NCI-H187 treated with DMSO at 0.1 percent for 48 hours (cell line): Measurements from ENCODE around the gene MTHFD1.

Experiments used
- DNase-seq: peaks from one replicate; lab custom pipeline; 2025; lab: John Stamatoyannopoulos, UW

The MTHFD1 gene

GRCh38 chr14:64447876-64448670 lies 59.9 kb downstream of the MTHFD1 start:
- no peak for DNase-seq

GRCh38 chr14:64450255-64450654 lies 62.1 kb downstream of the MTHFD1 start:
- no peak for DNase-seq

DNA sequence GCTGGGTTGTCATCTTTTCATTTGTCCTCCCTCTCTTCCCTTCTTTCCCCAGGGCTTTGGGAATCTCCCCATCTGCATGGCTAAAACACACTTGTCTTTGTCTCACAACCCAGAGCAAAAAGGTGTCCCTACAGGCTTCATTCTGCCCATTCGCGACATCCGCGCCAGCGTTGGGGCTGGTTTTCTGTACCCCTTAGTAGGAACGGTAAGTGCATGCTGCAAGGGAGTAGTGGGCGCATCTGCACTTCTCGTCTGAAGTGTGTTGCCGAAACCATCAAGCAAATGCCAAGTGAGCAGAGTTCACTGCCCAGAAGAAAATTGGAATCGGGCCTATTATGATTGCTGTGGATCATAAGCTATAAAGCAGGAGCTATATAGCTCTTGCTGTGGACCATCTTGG lies 66.5 kb downstream of the MTHFD1 start:
- no peak for DNase-seq

DNA sequence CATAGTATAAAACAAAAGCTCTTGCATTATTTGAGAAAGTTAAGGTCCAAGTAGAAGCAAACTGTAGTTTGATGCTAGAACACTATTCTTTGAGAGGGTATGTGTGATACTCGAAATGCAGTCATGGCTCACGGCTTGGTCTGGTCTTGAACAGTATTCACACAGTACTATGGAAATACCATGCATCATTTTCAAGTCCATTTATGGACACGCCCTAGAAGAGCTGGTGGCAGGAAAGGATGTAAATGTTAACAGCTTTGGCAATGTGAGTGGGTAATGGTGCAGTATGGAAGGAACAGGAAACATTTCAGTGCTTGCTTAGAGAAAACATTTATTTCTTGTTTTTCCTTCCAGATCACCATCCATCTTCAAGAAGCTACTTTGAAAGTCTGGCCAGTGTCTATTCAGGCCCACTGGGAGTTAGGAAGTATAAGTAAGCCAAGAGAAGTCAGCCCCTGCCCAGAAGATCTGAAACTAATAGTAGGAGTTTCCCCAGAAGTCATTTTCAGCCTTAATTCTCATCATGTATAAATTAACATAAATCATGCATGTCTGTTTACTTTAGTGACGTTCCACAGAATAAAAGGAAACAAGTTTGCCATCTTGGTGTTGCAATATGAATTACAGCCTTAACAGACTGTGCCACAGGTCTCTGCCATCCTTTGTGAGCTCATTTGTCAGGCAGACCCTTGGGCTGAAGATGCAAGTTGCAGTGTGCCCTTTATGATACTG lies 71.4 kb downstream of the MTHFD1 start:
- DNase-seq = no peak

- no peak for DNase-seq
Observed at GRCh38 chr14:64461221-64461620, 73.1 kb downstream of the MTHFD1 start.

DNA sequence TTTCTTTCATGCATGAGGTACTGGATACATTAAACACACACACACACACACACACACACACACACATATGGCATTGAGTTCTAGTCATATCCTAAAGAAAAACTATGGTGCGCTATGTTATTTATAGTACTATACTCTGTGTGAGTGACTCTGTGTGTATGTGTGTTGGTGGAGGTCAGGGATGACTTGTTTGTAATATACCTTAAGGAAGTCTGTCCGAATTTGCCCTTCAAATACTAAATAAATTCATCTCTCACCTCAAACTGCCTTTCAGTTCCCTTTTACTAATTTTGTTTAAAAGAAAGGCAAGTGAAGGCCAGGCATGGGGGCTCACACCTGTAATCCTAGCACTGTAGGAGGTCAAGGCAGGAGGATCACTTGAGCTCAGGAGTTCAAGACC lies 75.0 kb downstream of the MTHFD1 start:
- no peak for DNase-seq

DNA sequence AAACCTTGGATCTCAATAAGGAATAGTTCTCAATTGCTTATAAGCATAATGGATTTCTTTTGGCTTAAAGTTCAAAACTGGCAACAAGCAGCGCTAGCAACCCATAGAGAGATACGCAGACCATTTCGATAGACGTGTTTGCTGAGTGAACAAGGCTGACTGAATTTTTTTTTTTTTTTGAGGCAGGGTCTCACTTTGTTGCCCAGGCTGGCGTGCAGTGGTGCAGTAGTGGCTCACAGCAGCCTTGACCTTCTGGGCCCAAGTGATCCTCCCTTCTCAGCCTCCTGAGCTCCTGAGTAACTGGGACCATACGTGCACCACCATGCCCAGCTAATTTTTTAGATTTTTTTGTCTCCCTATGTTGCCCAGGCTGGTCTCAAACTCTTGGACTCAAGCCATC lies 75.7 kb downstream of the MTHFD1 start:
- DNase-seq = no peak

GRCh38 chr14:64464651-64465050 lies 76.5 kb downstream of the MTHFD1 start:
- no peak for DNase-seq

GRCh38 chr14:64465191-64465822 lies 77.2 kb downstream of the MTHFD1 start, which contains the start of gene AKAP5:
TSS of gene AKAP5 (plus strand) at chr14:64465499. CDS start at chr14:64468395, 2,896 bp downstream.
- DNase-seq = no peak

- DNase-seq = no peak
Observed at GRCh38 chr14:64465831-64466554, 77.8 kb downstream of the MTHFD1 start.

DNA sequence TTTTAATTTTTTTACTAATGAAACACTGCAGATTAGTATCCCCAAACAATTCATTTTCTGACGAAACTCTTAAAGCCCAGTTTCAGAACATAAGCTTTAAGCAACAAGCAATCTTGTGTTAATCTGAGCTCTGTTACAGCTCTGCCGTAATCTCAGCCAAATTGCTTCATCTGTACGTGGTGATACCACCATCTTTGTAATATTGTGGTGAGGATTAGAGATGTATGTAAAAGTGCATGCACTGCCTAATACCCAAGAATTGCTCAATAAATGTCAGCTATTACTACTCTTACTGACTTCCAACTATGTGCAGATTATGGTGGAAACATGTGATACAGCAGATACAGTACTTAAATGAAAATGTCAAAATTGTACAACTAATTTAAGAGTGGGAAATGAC lies 78.9 kb downstream of the MTHFD1 start:
- no peak for DNase-seq

- no peak for DNase-seq
Observed at GRCh38 chr14:64467566-64467965, 79.4 kb downstream of the MTHFD1 start.

GRCh38 chr14:64468451-64468850 lies 80.3 kb downstream of the MTHFD1 start:
- DNase-seq = no peak

GRCh38 chr14:64474041-64474440 lies 85.9 kb downstream of the MTHFD1 start:
- no peak for DNase-seq

GRCh38 chr14:64474698-64475097 lies 86.5 kb downstream of the MTHFD1 start:
- DNase-seq = no peak

DNA sequence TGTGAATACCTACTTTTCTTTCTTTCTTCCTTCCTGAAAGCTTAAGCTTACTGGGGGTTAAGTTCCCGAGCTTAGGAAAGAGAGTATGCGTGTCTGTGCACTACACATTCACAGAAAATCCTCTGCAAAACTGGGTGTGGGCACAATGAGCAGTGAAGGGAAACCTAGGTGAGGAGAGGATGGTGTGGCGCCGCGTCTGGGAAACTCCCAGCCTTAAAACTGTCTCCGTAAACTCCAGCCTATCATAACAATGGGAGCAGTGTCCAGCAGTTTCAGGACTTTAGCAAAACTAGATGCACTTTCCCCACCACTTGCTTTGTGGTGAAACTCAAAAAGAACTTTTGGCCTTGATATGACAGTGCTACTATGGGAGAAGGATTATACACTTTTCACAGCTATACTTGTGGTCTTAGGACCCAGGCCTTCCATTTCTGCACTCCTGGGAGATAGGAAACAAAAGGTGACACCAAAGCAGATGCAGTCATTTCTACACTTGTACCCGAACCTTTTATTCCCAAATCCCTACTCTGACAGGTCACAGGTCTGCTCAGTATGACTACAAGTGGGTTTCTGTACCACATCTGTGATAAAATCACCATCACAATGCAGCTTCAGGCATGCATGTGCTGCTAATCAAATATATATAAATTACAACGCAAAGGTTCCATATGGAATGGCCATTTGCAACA lies 87.6 kb downstream of the MTHFD1 start:
- DNase-seq = no peak

DNA sequence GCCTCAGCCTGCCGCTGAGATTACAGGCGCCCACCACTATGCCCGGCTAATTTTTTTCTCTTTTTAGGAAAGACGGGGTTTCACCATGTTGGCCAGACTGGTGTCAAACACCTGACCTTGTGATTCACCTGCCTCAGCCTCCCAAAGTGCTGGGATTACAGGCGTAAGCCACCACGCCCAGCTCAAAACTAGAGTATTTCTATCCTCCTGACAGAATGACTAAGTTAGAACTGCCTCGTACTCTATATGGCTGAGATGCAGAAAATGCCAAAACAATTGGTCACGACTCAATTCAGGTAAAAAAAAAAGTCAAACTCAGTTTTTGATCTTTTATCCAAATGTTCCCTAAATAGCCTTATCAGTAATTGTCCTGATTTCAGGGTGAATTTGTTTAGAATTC lies 88.3 kb downstream of the MTHFD1 start:
- no peak for DNase-seq

DNA sequence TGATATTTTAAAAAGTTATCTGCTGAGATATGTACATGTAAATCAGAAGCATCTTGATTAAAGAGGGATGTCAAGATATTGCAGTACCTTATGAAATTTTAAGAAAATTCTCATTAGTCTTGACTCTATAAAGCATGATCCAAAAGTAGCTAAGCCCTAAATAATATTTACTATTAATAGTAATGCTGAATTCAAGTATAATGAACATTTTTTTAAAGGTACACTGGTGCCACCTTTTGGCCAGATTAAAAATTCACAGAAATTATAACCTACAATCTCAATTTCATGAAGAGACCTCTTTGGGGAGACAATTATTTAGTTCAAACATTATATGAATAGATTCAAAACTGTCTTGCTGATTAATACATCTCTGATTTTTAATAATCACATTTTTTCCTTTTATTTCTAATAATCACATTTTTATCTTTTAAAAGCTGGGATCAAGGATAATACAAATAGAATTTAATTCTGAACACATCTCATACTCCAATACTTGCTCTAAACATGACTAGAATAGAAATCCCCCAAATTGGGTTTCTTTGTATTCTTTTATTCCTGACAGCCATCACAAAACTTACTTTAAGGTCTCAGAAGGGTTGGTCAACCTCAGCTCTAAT lies 90.6 kb downstream of the MTHFD1 start:
- no peak for DNase-seq

DNA sequence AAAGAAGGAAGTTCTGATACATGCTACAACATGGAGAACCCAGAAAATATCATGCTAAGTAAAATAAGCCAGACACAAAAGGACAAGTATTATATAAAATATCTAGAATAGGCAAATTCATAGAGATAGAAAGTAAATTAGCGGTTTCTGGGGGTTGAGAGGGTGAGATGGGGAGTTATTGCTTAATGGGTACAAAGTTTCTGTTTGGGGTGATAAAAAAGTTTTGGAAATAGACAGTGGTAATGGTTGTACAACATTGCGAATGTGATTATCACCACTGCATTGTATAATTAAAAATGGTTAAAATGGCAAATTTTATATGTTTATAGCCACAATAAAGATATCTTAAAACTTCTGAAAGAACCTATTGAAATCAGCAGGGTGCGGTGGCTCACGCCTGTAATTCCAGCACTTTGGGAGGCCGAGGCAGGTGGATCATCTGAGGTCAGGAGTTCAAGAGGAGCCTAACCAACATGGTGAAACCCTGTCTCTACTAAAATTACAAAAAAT lies 100.5 kb downstream of the MTHFD1 start:
- DNase-seq = no peak

GRCh38 chr14:64491637-64492036 lies 103.5 kb downstream of the MTHFD1 start:
- no peak for DNase-seq

DNA sequence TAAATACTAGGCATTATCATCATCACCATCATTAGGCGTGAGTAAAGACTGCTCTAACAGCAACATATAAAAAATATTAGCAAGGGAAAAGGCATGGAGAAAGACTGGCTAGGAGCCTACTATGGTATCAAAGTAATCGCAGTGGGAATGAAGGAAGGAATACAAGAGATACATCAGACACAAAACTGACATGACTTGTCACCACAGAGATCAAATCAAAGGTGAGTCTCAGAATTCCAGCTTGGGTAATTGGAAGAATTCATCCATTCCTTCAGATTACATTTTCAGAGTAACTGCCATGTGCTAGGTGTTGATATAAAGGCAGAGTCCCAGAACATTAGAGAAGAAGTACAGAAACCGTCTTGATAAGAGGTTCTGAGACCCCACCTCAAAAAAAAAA lies 105.3 kb downstream of the MTHFD1 start:
- DNase-seq = no peak
